Type B pancreatic cell (in vitro differentiated cells): ENCODE data around the gene ULK4. TPM values are rescaled to one million over a fixed set of nuclear protein-coding genes. Genes with fewer than 3 reads are reported as not detected.

Experiments used
- DNase-seq: peaks from one replicate; pipeline ENCODE4 v3.0.0; 2021; ENCODE audit warnings: mixed read lengths; ENCODE audit not compliant: unreplicated experiment; ENCODE audit errors: extremely low spot score
- H3K27ac Mint-ChIP-seq: 2 replicates; pipeline ENCODE4 v1.8.0; 2021; ENCODE audit warnings: mild to moderate bottlenecking, mixed read lengths
- H3K27me3 Mint-ChIP-seq: 2 replicates; pipeline ENCODE4 v1.8.0; 2021; ENCODE audit warnings: mixed read lengths
- H3K36me3 Mint-ChIP-seq: 2 replicates; pipeline ENCODE4 v1.8.0; 2021; ENCODE audit warnings: mixed read lengths
- H3K4me1 Mint-ChIP-seq: one replicate; pipeline ENCODE4 v1.8.0; 2021; ENCODE audit warnings: mixed read lengths; ENCODE audit not compliant: unreplicated experiment
- H3K4me3 Mint-ChIP-seq: 2 replicates; pipeline ENCODE4 v1.8.0; 2021; ENCODE audit warnings: mild to moderate bottlenecking, mixed read lengths
- H3K9me3 Mint-ChIP-seq: 2 replicates; pipeline ENCODE4 v1.8.0; 2021; ENCODE audit warnings: mixed read lengths
- CTCF ChIP-seq: fragments of 200-600 bp; sonication (generic); conservative IDR thresholded peaks from 2 replicates; pipeline ENCODE4 v1.5.0; 2021; ENCODE audit warnings: antibody characterized with exemption, mild to moderate bottlenecking
- total RNA-seq: library from RNA; stranded (reverse); gene quantifications from 2 replicates; pipeline ENCODE4 v1.2.1, GENCODE V29; 2021; ENCODE audit warnings: low replicate concordance

The ULK4 gene
- total RNA-seq, 1 donor from 2014 or later: 10.7 TPM

- peaks cover 21% of the 10 kb centered on the region for H3K4me1 Mint-ChIP-seq
- DNase-seq: peak; percentile 95
- peak within 1 kb of the TSS; percentile 99 for H3K4me3 Mint-ChIP-seq
- no peak for TF ChIP-seq CTCF
- no peaks in the 10 kb centered on the region for H3K9me3 Mint-ChIP-seq
- H3K27ac Mint-ChIP-seq: peak within 1 kb of the TSS; percentile 93
- peaks cover 4% of the 10 kb centered on the region for H3K36me3 Mint-ChIP-seq
- no peaks in the 10 kb centered on the region for H3K27me3 Mint-ChIP-seq
These were observed 762.7 kb downstream of the ULK4 start, which contains the start of gene CTNNB1 for GRCh38 chr3:41198950-41199865. TSS of gene CTNNB1 (plus strand) at chr3:41199505. CDS start at chr3:41224069, 24,564 bp downstream.

DNA sequence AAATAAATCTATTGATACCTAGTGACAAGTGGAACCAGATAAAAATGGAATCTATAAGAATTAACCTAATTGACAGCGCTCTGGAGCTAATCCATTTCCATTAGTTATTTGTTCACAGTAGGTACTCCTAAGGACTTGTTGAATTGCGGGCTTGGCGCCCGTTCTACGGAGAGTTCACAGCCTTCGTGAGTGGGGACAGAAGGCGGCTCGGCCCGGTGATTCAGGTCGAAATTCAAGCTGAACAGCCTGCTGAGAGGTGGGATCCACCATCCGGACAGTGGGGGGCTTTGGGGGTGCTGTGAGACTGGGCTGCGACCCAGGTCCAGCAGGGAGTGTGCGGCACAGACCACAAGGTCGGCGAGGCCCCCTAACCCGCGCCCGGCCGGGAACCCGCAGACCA is 763.4 kb downstream of the ULK4 start:
- Mint-ChIP-seq H3K4me1 (peaks cover 21% of the 10 kb centered on the region), H3K4me3 (peak overlapping the region; percentile 92), H3K9me3 (no peaks in the 10 kb centered on the region), H3K27ac (peak overlapping the region; percentile 93), H3K27me3 (no peaks in the 10 kb centered on the region), H3K36me3 (peaks cover 4% of the 10 kb centered on the region)
- no peak for TF ChIP-seq CTCF
- DNase-seq: no peak

GRCh38 chr3:41198046-41198445 is 763.9 kb downstream of the ULK4 start:
- Mint-ChIP-seq H3K4me1 (peaks cover 18% of the 10 kb centered on the region), H3K27ac (peak overlapping the region; percentile 93), H3K4me3 (peak overlapping the region; percentile 92), H3K27me3 (no peaks in the 10 kb centered on the region), H3K9me3 (no peaks in the 10 kb centered on the region), H3K36me3 (peaks cover 4% of the 10 kb centered on the region)
- no peak for DNase-seq
- no peak for TF ChIP-seq CTCF

Other genes with a start within 250 kb of the ULK4 start
- 49.2 and 54.7 TPM in 2 replicates for gene TRAK1, start 129.3 kb upstream of the ULK4 start, total RNA-seq